ENCODE measurements around the gene F2R. TPM values are rescaled to one million over a fixed set of nuclear protein-coding genes. Genes with fewer than 3 reads are reported as not detected.

Gene F2R
- total and polyA plus RNA-seq, 2 of the 13 experiments (the other 11 are each of a cell fraction or from before 2014, with no cell fraction given) = 8.3 to 12.3 TPM

DNA sequence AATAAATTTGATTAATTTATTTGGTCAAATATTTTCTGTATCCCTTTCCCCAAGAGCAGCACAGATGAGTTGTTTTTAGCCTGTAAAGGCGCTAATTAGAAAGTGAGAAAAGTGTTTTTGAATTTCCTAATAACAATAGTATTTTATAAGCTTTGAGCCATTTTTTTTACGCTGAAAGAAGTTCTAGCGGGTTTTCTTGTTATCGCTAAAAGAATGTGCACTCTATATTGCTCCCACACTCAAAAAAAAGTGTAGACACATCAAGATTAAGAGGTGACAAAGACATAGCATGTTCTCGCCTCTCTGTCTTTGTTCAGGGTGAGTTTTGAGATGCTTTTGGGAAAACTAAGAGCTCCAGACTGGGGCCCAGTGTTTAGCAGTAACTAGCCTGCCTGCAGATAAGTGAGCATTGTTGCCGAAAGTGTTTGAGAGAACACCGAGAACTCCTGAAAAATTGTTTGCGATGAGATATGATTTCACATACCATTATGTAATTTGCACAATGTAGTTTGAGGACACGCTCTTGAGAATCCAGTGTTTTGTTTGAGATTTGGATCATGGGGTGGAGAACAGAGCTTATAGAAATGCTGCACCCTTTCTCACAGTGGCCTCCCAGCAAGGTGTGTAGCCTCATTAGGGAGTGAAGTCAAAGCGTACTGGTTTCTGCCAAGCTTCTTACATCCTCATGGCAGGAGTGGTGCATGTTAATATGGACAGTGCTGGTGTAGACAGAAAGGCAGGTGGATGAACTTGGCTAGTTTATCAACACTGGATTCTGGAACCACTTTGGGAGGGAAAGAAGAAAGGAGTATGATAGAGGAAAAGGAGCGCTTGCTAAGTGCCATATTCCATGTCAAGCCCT lies 1.5 kb downstream of the F2R start (continued):
- TF ChIP-seq ZNF687 (CRISPR knock-in tag; IDR thresholded peaks at IDR 0.05) (no peak), ZBTB42 (CRISPR knock-in tag; IDR thresholded peaks at IDR 0.05) (no peak)

DNA sequence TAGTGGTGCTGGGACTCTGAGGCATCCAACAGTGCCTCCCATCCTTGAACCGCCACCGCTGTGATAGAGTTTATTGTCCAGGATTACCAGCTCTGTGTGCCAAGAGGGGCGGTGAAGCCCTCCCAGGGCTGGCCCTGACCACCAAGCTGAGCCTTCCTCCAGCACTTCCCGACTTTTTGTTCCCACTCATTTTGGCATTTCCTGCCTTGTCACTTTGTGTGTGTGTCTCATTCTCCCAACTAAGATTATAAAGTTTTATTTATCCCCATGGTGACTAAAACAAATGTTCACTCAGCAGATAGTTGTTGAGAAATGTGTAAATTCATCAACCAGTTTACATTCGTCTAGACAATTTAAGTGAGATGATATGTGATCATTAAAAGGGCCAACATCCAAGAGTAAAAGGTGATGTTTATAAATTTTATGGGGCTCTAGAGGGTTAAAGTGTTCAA lies 2.5 kb downstream of the F2R start:
- H3K36me3 ChIP-seq (replicated peaks in 1 of 2; ENCODE audit: control insufficient read depth in 1 of 2, insufficient read depth in 2 of 2, low read length in 2 of 2) = no peaks in the 10 kb centered on the region
- no peak overlapping the region for H3K9ac ChIP-seq (ENCODE audit: insufficient read depth, low read depth, low read length)
- no peaks in the 10 kb centered on the region for H3K27me3 ChIP-seq (ENCODE audit: control insufficient read depth in 1 of 2, insufficient read depth in 2 of 2, low read length in 2 of 2)
- H3K9me3 ChIP-seq (ENCODE audit: low read length) = no peaks in the 10 kb centered on the region
- no TSS peak for BruUV-seq (replicated peaks)
- DNase-seq (ENCODE audit: low spot score) (no peak), ATAC-seq (no peak), FAIRE-seq (no peak)
- no peak overlapping the region for H3K4me2 ChIP-seq (ENCODE audit: low read depth, low read length)
- POLR2A ChIA-PET = no interaction called here
- intact Hi-C loops (cut with micrococcal nuclease; ENCODE audit: unreplicated experiment) (loop anchor here (5.0 kb wide), 1 partner anchor 34 kb away; no protein-coding TSS in a partner anchor), in situ Hi-C loops (cut with HindIII; ENCODE audit: extremely low pct_ligation_motif_present, low pct_unique_long_range_greater_than_20kb) (loop anchor here (5.0 kb wide), 1 partner anchor 59 kb away; no protein-coding TSS in a partner anchor)
- H3K4me3 ChIP-seq (replicated peaks in 1 of 3; ENCODE audit: insufficient read depth in 1 of 3, low read depth in 2 of 3, low read length in 3 of 3) = no peak overlapping the region
- no peaks in the 10 kb centered on the region for H4K20me1 ChIP-seq (ENCODE audit: insufficient read depth, low read length)
- no peaks in the 10 kb centered on the region for H3K79me2 ChIP-seq (ENCODE audit: insufficient read depth, low read length)
- 98% methylated on average over 5 of the region's 5 CpGs for WGBS (ENCODE audit: low lambda C conversion rate)
- H2AFZ ChIP-seq (ENCODE audit: low read length) = no peak overlapping the region
- H3K27ac ChIP-seq (ENCODE audit: extremely low read length, insufficient read depth, low read length) = no peak overlapping the region
- peaks cover 27% of the 10 kb centered on the region for H3K4me1 ChIP-seq (ENCODE audit: insufficient read depth, low read length)
- CTCF ChIA-PET (ENCODE audit: low intra/inter-chr PET ratio, low total read pairs) = no interaction called here
- no peak for TF ChIP-seq ARID3A (IDR thresholded peaks at IDR 0.05; ENCODE audit: low read depth, low read length)
- no peak for TF ChIP-seq SRSF1 (optimal IDR thresholded peaks at IDR 0.05; ENCODE audit: low read depth, low read length)
- no peak for TF ChIP-seq PCBP2 (optimal IDR thresholded peaks at IDR 0.05; ENCODE audit: low read depth, low read length, poor library complexity, severe bottlenecking)
- no peak for TF ChIP-seq ZNF550 (CRISPR knock-in tag; IDR thresholded peaks at IDR 0.05; ENCODE audit: borderline replicate concordance)
- no peak for TF ChIP-seq TEAD2 (CRISPR knock-in tag; IDR thresholded peaks at IDR 0.05)
- TF ChIP-seq SATB2 (CRISPR knock-in tag; IDR thresholded peaks at IDR 0.05) = no peak
- TF ChIP-seq, protein P1, sequence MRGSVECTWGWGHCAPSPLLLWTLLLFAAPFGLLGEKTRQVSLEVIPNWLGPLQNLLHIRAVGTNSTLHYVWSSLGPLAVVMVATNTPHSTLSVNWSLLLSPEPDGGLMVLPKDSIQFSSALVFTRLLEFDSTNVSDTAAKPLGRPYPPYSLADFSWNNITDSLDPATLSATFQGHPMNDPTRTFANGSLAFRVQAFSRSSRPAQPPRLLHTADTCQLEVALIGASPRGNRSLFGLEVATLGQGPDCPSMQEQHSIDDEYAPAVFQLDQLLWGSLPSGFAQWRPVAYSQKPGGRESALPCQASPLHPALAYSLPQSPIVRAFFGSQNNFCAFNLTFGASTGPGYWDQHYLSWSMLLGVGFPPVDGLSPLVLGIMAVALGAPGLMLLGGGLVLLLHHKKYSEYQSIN (CRISPR knock-in tag; IDR thresholded peaks at IDR 0.05; ENCODE audit: borderline replicate concordance) = no peak
- TF ChIP-seq ZNF503 (CRISPR knock-in tag; IDR thresholded peaks at IDR 0.05) = no peak
- no peak for TF ChIP-seq NFE2 (CRISPR knock-in tag; IDR thresholded peaks at IDR 0.05)
- no peak for TF ChIP-seq ZNF232 (CRISPR knock-in tag; IDR thresholded peaks at IDR 0.05; ENCODE audit: borderline replicate concordance)
- TF ChIP-seq FOXP1 (IDR thresholded peaks at IDR 0.05) = no peak
- TF ChIP-seq FOXP1 (CRISPR knock-in tag; IDR thresholded peaks at IDR 0.05) = no peak
